ENCODE data around the gene VEGFD. TPM values are rescaled to one million over a fixed set of nuclear protein-coding genes. Genes with fewer than 3 reads are reported as not detected.

Gene VEGFD, protein sequence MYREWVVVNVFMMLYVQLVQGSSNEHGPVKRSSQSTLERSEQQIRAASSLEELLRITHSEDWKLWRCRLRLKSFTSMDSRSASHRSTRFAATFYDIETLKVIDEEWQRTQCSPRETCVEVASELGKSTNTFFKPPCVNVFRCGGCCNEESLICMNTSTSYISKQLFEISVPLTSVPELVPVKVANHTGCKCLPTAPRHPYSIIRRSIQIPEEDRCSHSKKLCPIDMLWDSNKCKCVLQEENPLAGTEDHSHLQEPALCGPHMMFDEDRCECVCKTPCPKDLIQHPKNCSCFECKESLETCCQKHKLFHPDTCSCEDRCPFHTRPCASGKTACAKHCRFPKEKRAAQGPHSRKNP
- total RNA-seq: not detected

- Histone ChIP-seq H3K27me3 (ENCODE audit: insufficient read depth, low read length) (no peaks in the 10 kb centered on the region), H3K4me1 (ENCODE audit: insufficient read depth, low read length) (no peaks in the 10 kb centered on the region), H3K9me3 (ENCODE audit: low read depth, low read length) (no peaks in the 10 kb centered on the region), H3K4me3 (ENCODE audit: low read length) (no peak within 1 kb of the TSS)
These were observed at the start of gene VEGFD for GRCh38 chrX:15384304-15384703. TSS of gene VEGFD (minus strand) at chrX:15384413. CDS start at chrX:15383946, 467 bp downstream.

DNA sequence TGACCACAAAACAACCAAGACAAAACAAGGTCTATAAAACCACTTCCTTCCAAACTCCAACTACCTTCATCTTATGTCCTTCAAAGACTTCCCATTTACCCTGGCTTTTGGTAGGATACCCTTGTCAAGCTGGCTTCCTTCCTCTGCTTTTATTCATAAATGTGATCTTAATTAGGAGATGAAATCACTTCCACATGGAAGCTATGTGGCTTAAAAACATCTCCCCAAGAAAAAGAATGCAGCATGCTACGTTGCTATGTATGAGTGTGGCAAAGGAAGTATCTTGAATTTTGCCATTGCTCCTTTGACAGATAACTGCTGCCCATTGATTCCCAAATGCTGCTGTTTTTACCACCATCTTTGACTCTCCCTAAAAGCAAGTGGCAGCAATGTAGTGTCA, 46.4 kb upstream of the VEGFD start:
- Histone ChIP-seq H3K4me1 (ENCODE audit: insufficient read depth, low read length) (peaks cover 5% of the 10 kb centered on the region), H3K9me3 (ENCODE audit: low read depth, low read length) (no peaks in the 10 kb centered on the region), H3K4me3 (ENCODE audit: low read length) (no peak overlapping the region), H3K27me3 (ENCODE audit: insufficient read depth, low read length) (no peaks in the 10 kb centered on the region)

- peaks cover 5% of the 10 kb centered on the region for H3K4me1 ChIP-seq (ENCODE audit: insufficient read depth, low read length)
- H3K9me3 ChIP-seq (ENCODE audit: low read depth, low read length): no peaks in the 10 kb centered on the region
- no peak overlapping the region for H3K4me3 ChIP-seq (ENCODE audit: low read length)
- no peaks in the 10 kb centered on the region for H3K27me3 ChIP-seq (ENCODE audit: insufficient read depth, low read length)
These were observed 45.9 kb upstream of the VEGFD start for GRCh38 chrX:15430076-15430475.

GRCh38 chrX:15425024-15425423, 40.8 kb upstream of the VEGFD start:
- H3K9me3 ChIP-seq (ENCODE audit: low read depth, low read length): no peaks in the 10 kb centered on the region
- no peak overlapping the region for H3K4me3 ChIP-seq (ENCODE audit: low read length)
- H3K27me3 ChIP-seq (ENCODE audit: insufficient read depth, low read length): no peaks in the 10 kb centered on the region
- no peaks in the 10 kb centered on the region for H3K4me1 ChIP-seq (ENCODE audit: insufficient read depth, low read length)

DNA sequence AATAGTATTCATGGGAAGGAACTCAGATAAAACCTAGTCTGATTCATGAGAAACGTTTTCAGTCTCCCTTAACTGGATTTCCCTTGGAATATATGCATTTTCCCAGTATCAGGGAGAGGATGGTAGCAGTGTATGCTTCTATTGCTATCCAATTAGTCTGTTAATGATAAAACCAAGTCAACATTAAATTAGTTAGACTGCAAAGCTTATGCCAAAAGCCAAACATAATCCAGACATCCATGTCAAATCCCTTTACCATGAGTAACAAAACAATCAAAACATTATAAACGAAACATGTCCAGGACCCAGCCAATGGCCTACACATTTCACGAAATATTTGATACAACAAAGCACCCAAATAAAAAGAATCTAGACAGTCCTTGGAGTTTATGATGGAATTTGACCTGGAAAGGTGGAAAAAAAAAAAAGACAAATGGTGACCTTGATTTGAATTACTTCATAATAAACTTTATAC, 34.5 kb upstream of the VEGFD start:
- Histone ChIP-seq H3K9me3 (ENCODE audit: low read depth, low read length) (no peaks in the 10 kb centered on the region), H3K4me1 (ENCODE audit: insufficient read depth, low read length) (no peaks in the 10 kb centered on the region), H3K27me3 (ENCODE audit: insufficient read depth, low read length) (no peaks in the 10 kb centered on the region), H3K4me3 (ENCODE audit: low read length) (no peak overlapping the region)

- Histone ChIP-seq H3K4me3 (ENCODE audit: low read length) (no peak overlapping the region), H3K27me3 (ENCODE audit: insufficient read depth, low read length) (no peaks in the 10 kb centered on the region), H3K9me3 (ENCODE audit: low read depth, low read length) (no peaks in the 10 kb centered on the region), H3K4me1 (ENCODE audit: insufficient read depth, low read length) (no peaks in the 10 kb centered on the region)
These were observed 34.0 kb upstream of the VEGFD start for GRCh38 chrX:15418041-15418706.

DNA sequence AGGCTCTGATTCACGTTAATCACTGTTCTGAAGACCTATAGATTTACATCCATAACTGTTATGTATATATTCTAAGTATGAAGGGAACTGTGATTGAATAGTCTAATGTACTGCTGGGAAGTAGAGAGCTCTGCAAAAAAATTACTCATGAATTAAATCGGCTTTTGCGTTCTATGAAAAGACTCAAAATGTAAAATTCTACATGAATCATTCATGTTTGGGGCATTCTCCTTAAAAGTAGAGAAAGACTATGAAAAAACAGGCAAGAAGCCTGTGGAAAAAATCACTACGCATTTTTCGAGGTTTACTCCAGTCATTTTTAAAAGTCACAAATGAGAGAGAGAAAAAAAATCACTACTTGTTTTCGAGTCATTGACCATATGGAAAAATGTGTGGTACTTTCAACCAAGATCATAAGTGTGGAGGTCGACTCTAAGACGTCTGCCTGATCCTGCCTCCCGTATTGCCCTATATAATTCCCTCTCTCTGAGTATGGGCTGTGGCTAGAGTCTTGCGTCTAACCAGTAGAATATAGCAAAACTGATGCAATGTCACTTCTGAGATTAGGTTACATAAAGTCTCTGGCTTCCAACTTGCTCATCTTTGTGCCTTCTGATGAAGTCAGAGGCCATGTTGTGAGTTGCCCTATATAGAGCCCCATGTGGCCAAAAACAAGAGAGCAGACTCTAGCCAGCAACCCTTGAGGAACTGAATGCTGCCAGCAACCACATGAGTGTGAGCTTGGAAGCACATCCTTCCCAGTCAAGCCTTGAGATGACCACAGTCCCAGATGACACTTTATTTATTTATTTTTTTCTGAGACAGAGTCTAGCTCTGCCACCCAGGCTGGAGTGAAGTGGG, 32.1 kb upstream of the VEGFD start:
- H3K27me3 ChIP-seq (ENCODE audit: insufficient read depth, low read length): no peaks in the 10 kb centered on the region
- no peaks in the 10 kb centered on the region for H3K9me3 ChIP-seq (ENCODE audit: low read depth, low read length)
- H3K4me1 ChIP-seq (ENCODE audit: insufficient read depth, low read length): no peaks in the 10 kb centered on the region
- no peak overlapping the region for H3K4me3 ChIP-seq (ENCODE audit: low read length)

- Histone ChIP-seq H3K4me1 (ENCODE audit: insufficient read depth, low read length) (no peaks in the 10 kb centered on the region), H3K27me3 (ENCODE audit: insufficient read depth, low read length) (no peaks in the 10 kb centered on the region), H3K9me3 (ENCODE audit: low read depth, low read length) (no peaks in the 10 kb centered on the region), H3K4me3 (ENCODE audit: low read length) (no peak overlapping the region)
These were observed 28.9 kb upstream of the VEGFD start for GRCh38 chrX:15413101-15413500.

GRCh38 chrX:15410947-15411346, 26.7 kb upstream of the VEGFD start:
- Histone ChIP-seq H3K27me3 (ENCODE audit: insufficient read depth, low read length) (no peaks in the 10 kb centered on the region), H3K9me3 (ENCODE audit: low read depth, low read length) (no peaks in the 10 kb centered on the region), H3K4me3 (ENCODE audit: low read length) (no peak overlapping the region), H3K4me1 (ENCODE audit: insufficient read depth, low read length) (no peaks in the 10 kb centered on the region)

DNA sequence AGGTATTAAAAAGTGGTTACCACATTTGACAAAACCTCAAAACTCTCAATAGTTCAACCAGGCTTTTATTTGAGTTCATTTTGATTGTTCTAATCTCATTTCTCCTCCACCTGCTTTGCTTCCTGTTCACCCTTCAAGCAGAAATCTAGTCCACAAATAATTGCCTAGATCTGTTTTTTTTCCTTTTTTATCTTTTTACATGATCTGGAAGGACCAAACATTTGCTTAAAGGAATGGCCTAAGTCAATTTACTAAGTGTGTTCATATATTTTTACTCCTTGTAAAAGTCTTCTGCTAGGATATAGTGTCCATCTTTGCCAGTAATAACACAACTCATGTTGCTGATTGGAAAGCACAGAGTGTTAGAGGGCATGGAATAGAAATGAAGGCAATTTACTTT, 26.2 kb upstream of the VEGFD start:
- Histone ChIP-seq H3K27me3 (ENCODE audit: insufficient read depth, low read length) (no peaks in the 10 kb centered on the region), H3K4me3 (ENCODE audit: low read length) (no peak overlapping the region), H3K9me3 (ENCODE audit: low read depth, low read length) (no peaks in the 10 kb centered on the region), H3K4me1 (ENCODE audit: insufficient read depth, low read length) (no peaks in the 10 kb centered on the region)

DNA sequence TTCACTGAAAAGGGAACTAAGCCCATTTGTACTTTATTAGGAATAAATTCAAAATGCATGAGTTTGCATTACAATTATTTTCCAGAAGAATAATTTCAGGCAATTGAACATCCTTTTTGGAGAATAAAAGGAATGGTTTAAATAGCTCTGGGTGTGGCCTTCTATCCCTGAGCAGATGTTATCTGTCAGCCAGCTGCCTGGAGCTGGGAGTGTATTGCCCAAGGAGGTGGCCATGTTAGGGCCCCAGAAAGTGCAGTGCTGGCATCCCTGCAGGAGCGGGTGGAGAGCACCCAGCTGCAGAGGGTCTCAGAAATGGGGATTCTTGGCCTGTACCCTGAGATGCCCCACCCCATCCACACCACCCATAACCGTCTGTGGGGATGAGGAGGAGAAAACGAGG, 21.6 kb upstream of the VEGFD start:
- Histone ChIP-seq H3K27me3 (ENCODE audit: insufficient read depth, low read length) (no peaks in the 10 kb centered on the region), H3K9me3 (ENCODE audit: low read depth, low read length) (no peaks in the 10 kb centered on the region), H3K4me1 (ENCODE audit: insufficient read depth, low read length) (no peaks in the 10 kb centered on the region), H3K4me3 (ENCODE audit: low read length) (no peak overlapping the region)

- Histone ChIP-seq H3K4me3 (ENCODE audit: low read length) (no peak overlapping the region), H3K4me1 (ENCODE audit: insufficient read depth, low read length) (no peaks in the 10 kb centered on the region), H3K9me3 (ENCODE audit: low read depth, low read length) (no peaks in the 10 kb centered on the region), H3K27me3 (ENCODE audit: insufficient read depth, low read length) (no peaks in the 10 kb centered on the region)
These were observed 20.3 kb upstream of the VEGFD start for GRCh38 chrX:15404401-15405096.

DNA sequence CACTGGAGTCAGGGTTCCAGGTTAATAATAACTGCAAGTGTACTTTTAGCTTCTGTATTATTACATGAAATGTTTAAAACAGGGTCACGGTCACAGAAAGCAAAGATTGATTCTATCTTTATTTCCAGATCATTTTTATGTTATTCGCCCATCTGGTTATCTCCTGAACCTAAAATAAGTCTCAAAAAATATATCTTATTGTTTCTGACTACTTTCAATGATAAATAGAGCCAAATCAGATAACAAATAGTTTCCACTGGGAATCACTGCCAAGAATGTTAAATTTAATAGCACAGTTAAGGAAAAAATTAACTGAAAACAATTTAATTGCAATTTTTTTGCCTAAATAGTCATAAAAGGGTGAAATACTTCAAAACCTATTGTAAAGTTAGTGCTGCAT, 17.2 kb upstream of the VEGFD start:
- Histone ChIP-seq H3K4me1 (ENCODE audit: insufficient read depth, low read length) (no peaks in the 10 kb centered on the region), H3K9me3 (ENCODE audit: low read depth, low read length) (no peaks in the 10 kb centered on the region), H3K27me3 (ENCODE audit: insufficient read depth, low read length) (no peaks in the 10 kb centered on the region), H3K4me3 (ENCODE audit: low read length) (no peak overlapping the region)

DNA sequence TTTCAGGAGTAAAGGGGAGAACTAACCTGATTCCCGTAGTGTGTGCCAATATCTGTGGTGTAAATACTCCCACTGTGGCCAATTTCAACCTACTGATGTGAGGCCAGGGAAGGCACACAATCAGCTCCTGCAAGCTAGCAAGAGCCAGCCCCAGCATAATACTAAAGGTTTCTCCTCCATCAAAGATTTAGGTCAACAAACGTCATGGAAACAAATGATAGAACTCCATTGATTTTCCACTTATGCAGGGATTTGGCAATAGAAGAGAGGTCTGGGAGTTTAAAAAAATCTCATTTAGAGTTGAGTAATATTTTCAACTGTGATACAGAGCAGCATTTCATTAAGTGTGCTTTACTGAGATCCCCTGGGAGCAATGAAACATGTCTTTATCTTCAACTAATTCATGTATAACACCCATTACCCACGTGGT, 15.8 kb upstream of the VEGFD start:
- Histone ChIP-seq H3K27me3 (ENCODE audit: insufficient read depth, low read length) (no peaks in the 10 kb centered on the region), H3K4me1 (ENCODE audit: insufficient read depth, low read length) (no peaks in the 10 kb centered on the region), H3K9me3 (ENCODE audit: low read depth, low read length) (no peaks in the 10 kb centered on the region), H3K4me3 (ENCODE audit: low read length) (no peak overlapping the region)
